ENCODE measurements around the gene MIOX.

MIOX gene

DNA sequence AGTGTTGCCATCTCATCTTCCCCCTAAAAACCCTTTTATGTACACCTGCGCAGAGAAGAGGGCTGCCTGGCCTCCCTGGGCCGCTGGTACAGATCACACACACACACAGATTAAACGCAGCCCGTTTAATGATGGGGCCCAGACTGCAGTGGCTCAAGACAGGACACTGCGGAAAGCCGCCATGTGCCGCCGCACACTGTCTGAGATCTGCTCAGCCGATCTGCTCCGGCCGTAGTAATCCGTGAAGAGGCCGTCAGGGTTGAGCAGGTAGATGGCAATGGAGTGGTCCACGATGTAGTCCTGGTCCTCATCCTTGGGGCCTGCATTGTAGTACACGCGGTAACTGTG is 36.8 kb downstream of the MIOX start:
- Mint-ChIP-seq H3K9me3 (no peaks in the 10 kb centered on the region), H3K4me1 (ENCODE audit: low read depth) (peaks cover 23% of the 10 kb centered on the region), H3K27ac (peak overlapping the region; percentile 11), H3K4me3 (peak overlapping the region; percentile 41), H3K36me3 (ENCODE audit: low read depth) (peaks cover 35% of the 10 kb centered on the region), H3K27me3 (no peaks in the 10 kb centered on the region)

GRCh38 chr22:50523806-50524675 is 37.4 kb downstream of the MIOX start:
- Mint-ChIP-seq H3K27ac (peak overlapping the region; percentile 89), H3K4me3 (peak overlapping the region; percentile 93), H3K4me1 (ENCODE audit: low read depth) (peaks cover 26% of the 10 kb centered on the region), H3K27me3 (no peaks in the 10 kb centered on the region), H3K36me3 (ENCODE audit: low read depth) (peaks cover 32% of the 10 kb centered on the region), H3K9me3 (no peaks in the 10 kb centered on the region)

GRCh38 chr22:50524676-50525103 is 38.0 kb downstream of the MIOX start:
- no peaks in the 10 kb centered on the region for H3K9me3 Mint-ChIP-seq
- H3K36me3 Mint-ChIP-seq (ENCODE audit: low read depth) = peaks cover 28% of the 10 kb centered on the region
- H3K27me3 Mint-ChIP-seq = no peaks in the 10 kb centered on the region
- peak overlapping the region; percentile 89 for H3K27ac Mint-ChIP-seq
- peak overlapping the region; percentile 93 for H3K4me3 Mint-ChIP-seq
- peaks cover 26% of the 10 kb centered on the region for H3K4me1 Mint-ChIP-seq (ENCODE audit: low read depth)

- Mint-ChIP-seq H3K4me1 (ENCODE audit: low read depth) (peaks cover 26% of the 10 kb centered on the region), H3K9me3 (no peaks in the 10 kb centered on the region), H3K27ac (peak within 1 kb of the TSS; percentile 89), H3K4me3 (peak within 1 kb of the TSS; percentile 93), H3K27me3 (no peaks in the 10 kb centered on the region), H3K36me3 (ENCODE audit: low read depth) (peaks cover 23% of the 10 kb centered on the region)
Observed at GRCh38 chr22:50525104-50525857, 38.6 kb downstream of the MIOX start, which contains the start of gene SCO2. TSS of gene SCO2 (minus strand) at chr22:50525598. CDS start at chr22:50524411, 1,187 bp downstream.

DNA sequence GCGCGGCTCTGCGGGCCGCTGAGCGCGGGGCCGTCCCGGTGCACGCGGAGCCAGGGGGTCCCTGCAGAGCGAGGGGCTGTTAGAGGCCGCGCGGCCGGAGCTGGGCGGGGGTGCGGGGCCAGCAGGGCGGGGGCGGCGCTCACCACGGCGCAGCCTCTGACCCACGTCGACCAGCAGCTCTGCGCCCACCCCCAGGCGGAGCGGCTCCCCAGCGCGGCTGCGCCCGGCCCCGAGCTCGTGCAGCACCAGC is 39.1 kb downstream of the MIOX start:
- H3K4me3 Mint-ChIP-seq = peak overlapping the region; percentile 93
- no peaks in the 10 kb centered on the region for H3K9me3 Mint-ChIP-seq
- H3K4me1 Mint-ChIP-seq (ENCODE audit: low read depth) = peaks cover 26% of the 10 kb centered on the region
- H3K36me3 Mint-ChIP-seq (ENCODE audit: low read depth) = peaks cover 23% of the 10 kb centered on the region
- H3K27ac Mint-ChIP-seq = peak overlapping the region; percentile 49
- no peaks in the 10 kb centered on the region for H3K27me3 Mint-ChIP-seq

GRCh38 chr22:50526108-50526833 is 39.6 kb downstream of the MIOX start:
- no peaks in the 10 kb centered on the region for H3K27me3 Mint-ChIP-seq
- peaks cover 23% of the 10 kb centered on the region for H3K36me3 Mint-ChIP-seq (ENCODE audit: low read depth)
- H3K27ac Mint-ChIP-seq = peak overlapping the region; percentile 87
- no peaks in the 10 kb centered on the region for H3K9me3 Mint-ChIP-seq
- peak overlapping the region; percentile 84 for H3K4me3 Mint-ChIP-seq
- H3K4me1 Mint-ChIP-seq (ENCODE audit: low read depth) = peaks cover 26% of the 10 kb centered on the region

GRCh38 chr22:50526834-50527801 is 40.5 kb downstream of the MIOX start:
- H3K4me1 Mint-ChIP-seq (ENCODE audit: low read depth) = peaks cover 26% of the 10 kb centered on the region
- peak overlapping the region; percentile 84 for H3K4me3 Mint-ChIP-seq
- H3K27ac Mint-ChIP-seq = peak overlapping the region; percentile 87
- no peaks in the 10 kb centered on the region for H3K9me3 Mint-ChIP-seq
- H3K36me3 Mint-ChIP-seq (ENCODE audit: low read depth) = peaks cover 23% of the 10 kb centered on the region
- H3K27me3 Mint-ChIP-seq = no peaks in the 10 kb centered on the region

GRCh38 chr22:50527921-50528681 is 41.4 kb downstream of the MIOX start:
- Mint-ChIP-seq H3K27me3 (no peaks in the 10 kb centered on the region), H3K36me3 (ENCODE audit: low read depth) (peaks cover 23% of the 10 kb centered on the region), H3K27ac (peak overlapping the region; percentile 87), H3K4me3 (peak overlapping the region; percentile 84), H3K4me1 (ENCODE audit: low read depth) (peaks cover 33% of the 10 kb centered on the region), H3K9me3 (no peaks in the 10 kb centered on the region)

GRCh38 chr22:50528682-50529415 is 42.2 kb downstream of the MIOX start:
- peak overlapping the region; percentile 84 for H3K4me3 Mint-ChIP-seq

DNA sequence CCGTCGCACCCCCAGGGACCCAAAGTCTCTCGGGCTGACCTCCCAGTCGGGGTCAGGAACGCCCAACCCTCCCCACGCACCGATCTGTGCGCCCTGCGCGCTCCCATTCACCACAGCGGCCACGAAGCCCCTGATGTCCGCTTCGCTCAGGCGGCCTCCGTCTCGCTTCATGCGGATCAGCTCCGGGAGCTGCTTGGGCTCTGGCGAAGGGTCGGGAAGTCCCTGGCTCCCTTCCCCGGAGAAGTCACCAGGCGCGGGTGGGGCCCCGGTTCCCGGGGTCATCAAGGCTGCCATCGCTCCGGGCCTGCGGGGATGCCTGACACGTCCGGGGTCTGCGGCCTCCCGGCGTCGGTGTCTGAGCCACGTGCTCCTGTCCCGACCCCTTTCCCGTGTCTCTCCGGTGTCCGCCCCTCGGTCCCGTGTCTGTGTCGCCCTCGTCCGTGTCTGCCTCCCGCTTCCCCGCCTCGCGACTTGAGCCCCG is 42.8 kb downstream of the MIOX start:
- H3K4me1 Mint-ChIP-seq (ENCODE audit: low read depth) = peaks cover 45% of the 10 kb centered on the region
- H3K36me3 Mint-ChIP-seq (ENCODE audit: low read depth) = peaks cover 20% of the 10 kb centered on the region
- peak overlapping the region; percentile 58 for H3K27ac Mint-ChIP-seq

More at GRCh38 chr22:50528682-50529415, 42.2 kb downstream of the MIOX start:
- peaks cover 41% of the 10 kb centered on the region for H3K4me1 Mint-ChIP-seq (ENCODE audit: low read depth)
- H3K27me3 Mint-ChIP-seq = no peaks in the 10 kb centered on the region
- peak overlapping the region; percentile 40 for H3K27ac Mint-ChIP-seq
- no peaks in the 10 kb centered on the region for H3K9me3 Mint-ChIP-seq
- H3K36me3 Mint-ChIP-seq (ENCODE audit: low read depth) = peaks cover 23% of the 10 kb centered on the region

DNA sequence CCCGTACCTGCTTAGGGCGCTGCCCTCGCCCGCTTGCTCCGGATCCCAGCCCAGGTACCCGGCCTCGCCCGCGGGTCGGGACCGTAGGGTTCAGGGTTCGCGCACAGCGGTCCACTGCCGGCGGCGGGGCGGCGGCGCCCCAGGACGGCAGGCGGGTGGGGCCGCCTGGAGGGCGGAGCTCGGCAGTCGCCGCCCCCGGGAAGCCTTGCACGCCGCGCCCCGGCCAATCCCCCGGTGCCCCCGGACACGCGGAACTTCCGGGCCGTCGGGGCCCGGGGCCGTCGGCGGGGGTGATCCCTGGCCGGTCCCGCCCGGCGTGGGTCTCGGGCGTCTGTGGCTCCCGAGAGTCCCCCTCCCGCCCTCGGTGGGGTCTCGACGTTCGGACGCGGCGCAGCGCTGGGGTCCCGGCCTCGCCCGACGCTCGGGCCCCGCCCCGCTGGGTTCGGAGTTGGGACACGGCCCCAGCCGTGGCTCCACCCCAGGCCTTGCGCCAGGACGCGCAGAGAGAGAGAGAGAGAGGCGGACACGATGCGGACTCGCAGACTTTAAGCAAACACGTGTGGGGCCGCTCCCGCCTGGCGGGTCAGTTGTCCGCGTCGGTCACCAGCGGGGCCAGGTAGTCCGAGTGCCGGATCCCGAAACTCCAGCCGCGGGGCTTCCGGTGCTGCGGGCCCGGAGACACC is 43.4 kb downstream of the MIOX start, which contains the start of gene TYMP:
TYMP (minus strand) TSS at position 116 of the 683 bp plus-strand sequence. CDS start 303 bp downstream, outside the sequence.
- Mint-ChIP-seq H3K27ac (peak within 1 kb of the TSS; percentile 96), H3K9me3 (no peaks in the 10 kb centered on the region), H3K4me1 (ENCODE audit: low read depth) (peaks cover 43% of the 10 kb centered on the region), H3K4me3 (peak within 1 kb of the TSS; percentile 92), H3K36me3 (ENCODE audit: low read depth) (peaks cover 15% of the 10 kb centered on the region), H3K27me3 (no peaks in the 10 kb centered on the region)

More for the DNA sequence above, 42.8 kb downstream of the MIOX start:
- Mint-ChIP-seq H3K27me3 (no peaks in the 10 kb centered on the region), H3K9me3 (no peaks in the 10 kb centered on the region), H3K4me3 (peak overlapping the region; percentile 84)

DNA sequence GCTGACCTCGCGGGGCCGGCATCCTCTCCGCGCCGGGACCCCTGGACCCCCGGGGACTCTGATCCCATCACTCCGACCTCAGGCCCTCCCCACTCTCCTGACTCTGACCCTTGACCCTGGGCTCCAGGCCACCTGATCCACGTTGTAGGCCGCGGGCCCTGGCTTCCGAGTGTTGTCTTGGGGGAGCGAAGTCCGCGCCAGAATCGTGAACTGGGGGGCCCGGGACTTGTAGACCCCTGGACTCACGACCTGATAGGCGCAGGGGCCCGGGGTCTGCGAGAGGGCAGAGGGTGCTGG is 43.9 kb downstream of the MIOX start:
- Mint-ChIP-seq H3K4me1 (ENCODE audit: low read depth) (peaks cover 47% of the 10 kb centered on the region), H3K27me3 (no peaks in the 10 kb centered on the region), H3K36me3 (ENCODE audit: low read depth) (peaks cover 15% of the 10 kb centered on the region), H3K27ac (peak overlapping the region; percentile 96), H3K9me3 (no peaks in the 10 kb centered on the region), H3K4me3 (peak overlapping the region; percentile 92)

Measured in stimulated activated naive CD8-positive, alpha-beta T cell treated with anti-CD3 and anti-CD28 coated beads, Interleukin-15, Interleukin-2, amounts not matched to agents 100 ng/mL and 50 ng/mL, for 24 hours (primary cell).